Measurements from ENCODE around the gene RNF115.

- TF ChIP-seq, protein P1, sequence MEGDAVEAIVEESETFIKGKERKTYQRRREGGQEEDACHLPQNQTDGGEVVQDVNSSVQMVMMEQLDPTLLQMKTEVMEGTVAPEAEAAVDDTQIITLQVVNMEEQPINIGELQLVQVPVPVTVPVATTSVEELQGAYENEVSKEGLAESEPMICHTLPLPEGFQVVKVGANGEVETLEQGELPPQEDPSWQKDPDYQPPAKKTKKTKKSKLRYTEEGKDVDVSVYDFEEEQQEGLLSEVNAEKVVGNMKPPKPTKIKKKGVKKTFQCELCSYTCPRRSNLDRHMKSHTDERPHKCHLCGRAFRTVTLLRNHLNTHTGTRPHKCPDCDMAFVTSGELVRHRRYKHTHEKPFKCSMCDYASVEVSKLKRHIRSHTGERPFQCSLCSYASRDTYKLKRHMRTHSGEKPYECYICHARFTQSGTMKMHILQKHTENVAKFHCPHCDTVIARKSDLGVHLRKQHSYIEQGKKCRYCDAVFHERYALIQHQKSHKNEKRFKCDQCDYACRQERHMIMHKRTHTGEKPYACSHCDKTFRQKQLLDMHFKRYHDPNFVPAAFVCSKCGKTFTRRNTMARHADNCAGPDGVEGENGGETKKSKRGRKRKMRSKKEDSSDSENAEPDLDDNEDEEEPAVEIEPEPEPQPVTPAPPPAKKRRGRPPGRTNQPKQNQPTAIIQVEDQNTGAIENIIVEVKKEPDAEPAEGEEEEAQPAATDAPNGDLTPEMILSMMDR (IDR thresholded peaks at IDR 0.05): no peak
- no peak for TF ChIP-seq POLR2A (IDR thresholded peaks at IDR 0.05)
These were observed 93.4 kb downstream of the RNF115 start for GRCh38 chr1:145730467-145730866.
